WTC11 (cell line): Measurements from ENCODE around the gene LYRM7. TPM values are rescaled to one million over a fixed set of nuclear protein-coding genes. Genes with fewer than 3 reads are reported as not detected.
A peak's percentile ranks its signal among the peaks of the same experiment; 100 is the strongest.

Source experiments
- ATAC-seq: fragments of 200-7000 bp; cut with Tn5 transposase; 2 replicates; pipeline ENCODE4 v1.10.0; 2021; ENCODE audit warnings: mild to moderate bottlenecking, moderate library complexity
- CTCF ChIA-PET: fragments of 300-600 bp; sonication (Branson Sonifier 250); formaldehyde crosslinking; loops from one replicate; lab custom pipeline; 2021; ENCODE audit warnings: antibody characterized with exemption; lab: Charles Lee
- POLR2A ChIA-PET: fragments of 350-600 bp; sonication (Branson Sonifier 250); formaldehyde crosslinking; loops from one replicate; lab custom pipeline; 2021; ENCODE audit warnings: antibody characterized with exemption; lab: Charles Lee
- DNase-seq: peaks from one replicate; pipeline ENCODE4 v3.0.0; 2021; ENCODE audit warnings: low spot score
- H3K27ac Mint-ChIP-seq: 2 replicates; pipeline ENCODE4 v1.8.0; 2021; ENCODE audit warnings: mixed read lengths
- H3K27me3 Mint-ChIP-seq: 2 replicates; pipeline ENCODE4 v1.8.0; 2021; ENCODE audit warnings: low read depth, mild to moderate bottlenecking, moderate library complexity, mixed read lengths
- H3K36me3 Mint-ChIP-seq: 2 replicates; pipeline ENCODE4 v1.8.0; 2021; ENCODE audit warnings: mixed read lengths
- H3K4me1 Mint-ChIP-seq: 2 replicates; pipeline ENCODE4 v1.8.0; 2022; ENCODE audit warnings: mixed read lengths
- H3K4me3 Mint-ChIP-seq: 2 replicates; pipeline ENCODE4 v1.8.0; 2021; ENCODE audit warnings: mild to moderate bottlenecking, moderate library complexity, mixed read lengths
- H3K9me3 Mint-ChIP-seq: 2 replicates; pipeline ENCODE4 v1.8.0; 2021; ENCODE audit warnings: mixed read lengths
- ATF1 ChIP-seq: sonication (generic); formaldehyde crosslinking; IDR thresholded peaks from 2 replicates; pipeline ENCODE4 v1.8.1; 2023; ENCODE audit warnings: mild to moderate bottlenecking, moderate library complexity, missing genetic modification reagents
- GABPB1 ChIP-seq: sonication (generic); formaldehyde crosslinking; IDR thresholded peaks from 2 replicates; pipeline ENCODE4 v1.8.1; 2023; ENCODE audit warnings: mild to moderate bottlenecking, missing genetic modification reagents
- MXD4 ChIP-seq: fragments of 250-450 bp; sonication (Bioruptor Pico); IDR thresholded peaks from 2 replicates; pipeline ENCODE4 v1.8.0; 2021; ENCODE audit warnings: mild to moderate bottlenecking, moderate library complexity, borderline replicate concordance
- NR2C2 ChIP-seq: sonication (generic); formaldehyde crosslinking; IDR thresholded peaks from 2 replicates; pipeline ENCODE4 v1.8.0; 2022; ENCODE audit warnings: mild to moderate bottlenecking, missing genetic modification reagents
- OVOL2 ChIP-seq: fragments of 250-450 bp; sonication (Bioruptor Pico); IDR thresholded peaks from 2 replicates; pipeline ENCODE4 v1.9.0; 2021; ENCODE audit warnings: mild to moderate bottlenecking, borderline replicate concordance
- total RNA-seq: library from RNA; stranded (reverse); gene quantifications from 3 replicates; pipeline ENCODE4 v1.2.3, GENCODE V29; 2021
- TF ChIP-seq, protein P1 (sequence below): sonication (generic); formaldehyde crosslinking; IDR thresholded peaks from 2 replicates; pipeline ENCODE4 v1.8.0; 2022; ENCODE audit warnings: mild to moderate bottlenecking, missing genetic modification reagents
- TF ChIP-seq, protein P2 (sequence below): sonication (generic); formaldehyde crosslinking; IDR thresholded peaks from 2 replicates; pipeline ENCODE4 v1.8.1; 2022; ENCODE audit warnings: mild to moderate bottlenecking, missing genetic modification reagents, moderate library complexity, borderline replicate concordance
- TF ChIP-seq, protein P3 (sequence below): sonication (generic); formaldehyde crosslinking; IDR thresholded peaks from 2 replicates; pipeline ENCODE4 v1.8.1; 2023; ENCODE audit warnings: mild to moderate bottlenecking, missing genetic modification reagents, moderate library complexity
- TF ChIP-seq, protein P4 (sequence below): sonication (generic); formaldehyde crosslinking; IDR thresholded peaks from 2 replicates; pipeline ENCODE4 v1.8.0; 2022; ENCODE audit warnings: missing genetic modification reagents
- TF ChIP-seq, protein P5 (sequence below): fragments of 250-450 bp; sonication (Bioruptor Pico); IDR thresholded peaks from 2 replicates; pipeline ENCODE4 v1.8.0; 2021; ENCODE audit warnings: mild to moderate bottlenecking
- TF ChIP-seq, protein P6 (sequence below): sonication (generic); formaldehyde crosslinking; IDR thresholded peaks from 2 replicates; pipeline ENCODE4 v1.8.0; 2022; ENCODE audit warnings: mild to moderate bottlenecking, missing genetic modification reagents
- TF ChIP-seq, protein P7 (sequence below): sonication (generic); formaldehyde crosslinking; IDR thresholded peaks from 2 replicates; pipeline ENCODE4 v1.8.1; 2022; ENCODE audit warnings: missing genetic modification reagents, borderline replicate concordance
- TF ChIP-seq, protein P8 (sequence below): fragments of 250-450 bp; sonication (Bioruptor Pico); IDR thresholded peaks from 2 replicates; pipeline ENCODE4 v1.9.0; 2021; ENCODE audit warnings: moderate library complexity, mild to moderate bottlenecking, inconsistent platforms, borderline replicate concordance
- TF ChIP-seq, protein P9 (sequence below): sonication (generic); formaldehyde crosslinking; IDR thresholded peaks from 2 replicates; pipeline ENCODE4 v1.8.1; 2023; ENCODE audit warnings: mild to moderate bottlenecking, missing genetic modification reagents, borderline replicate concordance
- TF ChIP-seq, protein P10 (sequence below): sonication (generic); formaldehyde crosslinking; IDR thresholded peaks from 2 replicates; pipeline ENCODE4 v1.8.0; 2022; ENCODE audit warnings: mild to moderate bottlenecking, missing genetic modification reagents

The LYRM7 gene
- total RNA-seq, 1 experiment from 2014 or later, result 11.2 TPM

DNA sequence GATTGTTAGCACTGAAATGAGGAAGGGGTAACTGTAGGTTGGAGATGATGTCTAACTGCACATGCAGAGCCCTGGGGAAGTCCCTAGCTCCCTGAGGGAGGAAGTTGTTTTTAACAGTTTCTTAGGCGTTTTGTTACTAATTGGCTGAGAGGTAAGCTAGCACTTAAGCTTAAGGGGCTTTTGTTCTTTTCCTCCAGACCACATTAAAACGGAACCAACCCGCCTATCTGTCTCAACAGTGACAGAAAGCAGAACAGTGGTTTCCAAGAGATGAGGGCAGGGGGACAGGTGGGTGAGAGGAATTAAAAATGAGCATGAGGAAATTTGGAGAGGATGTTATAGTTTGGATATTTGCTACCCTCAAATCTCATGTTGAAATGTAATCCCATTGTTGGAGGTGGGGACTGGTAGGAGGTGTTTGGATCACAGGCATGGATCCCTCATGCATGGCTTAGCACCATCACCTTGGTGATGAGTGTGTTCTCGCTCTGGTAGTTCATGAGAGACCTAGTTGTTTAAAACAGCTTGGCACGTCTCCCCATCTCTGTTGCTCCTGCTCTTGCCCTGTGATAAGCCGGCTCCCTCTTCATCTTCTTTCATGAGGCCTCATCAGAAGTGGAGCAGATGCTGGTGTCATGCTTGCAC lies 38.9 kb downstream of the LYRM7 start:
- Mint-ChIP-seq H3K27ac (0 out of 2 replicates have a peak overlapping the region, but pooled peaks have one; percentile 73), H3K4me3 (no peak overlapping the region), H3K4me1 (peaks cover 28% of the 10 kb centered on the region), H3K36me3 (no peaks in the 10 kb centered on the region), H3K9me3 (no peaks in the 10 kb centered on the region), H3K27me3 (no peaks in the 10 kb centered on the region)
- ChIA-PET CTCF (no interaction called here), POLR2A (no interaction called here)
- DNase-seq, result no peak
- ATAC-seq, result peak; percentile 67
- TF ChIP-seq NR2C2 (CRISPR knock-in tag) (no peak), MXD4 (CRISPR knock-in tag) (no peak)
- TF ChIP-seq, protein P1, sequence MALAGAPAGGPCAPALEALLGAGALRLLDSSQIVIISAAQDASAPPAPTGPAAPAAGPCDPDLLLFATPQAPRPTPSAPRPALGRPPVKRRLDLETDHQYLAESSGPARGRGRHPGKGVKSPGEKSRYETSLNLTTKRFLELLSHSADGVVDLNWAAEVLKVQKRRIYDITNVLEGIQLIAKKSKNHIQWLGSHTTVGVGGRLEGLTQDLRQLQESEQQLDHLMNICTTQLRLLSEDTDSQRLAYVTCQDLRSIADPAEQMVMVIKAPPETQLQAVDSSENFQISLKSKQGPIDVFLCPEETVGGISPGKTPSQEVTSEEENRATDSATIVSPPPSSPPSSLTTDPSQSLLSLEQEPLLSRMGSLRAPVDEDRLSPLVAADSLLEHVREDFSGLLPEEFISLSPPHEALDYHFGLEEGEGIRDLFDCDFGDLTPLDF (CRISPR knock-in tag), result no peak
- TF ChIP-seq, protein P2, sequence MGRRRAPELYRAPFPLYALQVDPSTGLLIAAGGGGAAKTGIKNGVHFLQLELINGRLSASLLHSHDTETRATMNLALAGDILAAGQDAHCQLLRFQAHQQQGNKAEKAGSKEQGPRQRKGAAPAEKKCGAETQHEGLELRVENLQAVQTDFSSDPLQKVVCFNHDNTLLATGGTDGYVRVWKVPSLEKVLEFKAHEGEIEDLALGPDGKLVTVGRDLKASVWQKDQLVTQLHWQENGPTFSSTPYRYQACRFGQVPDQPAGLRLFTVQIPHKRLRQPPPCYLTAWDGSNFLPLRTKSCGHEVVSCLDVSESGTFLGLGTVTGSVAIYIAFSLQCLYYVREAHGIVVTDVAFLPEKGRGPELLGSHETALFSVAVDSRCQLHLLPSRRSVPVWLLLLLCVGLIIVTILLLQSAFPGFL (CRISPR knock-in tag), result no peak
- TF ChIP-seq, protein P3, sequence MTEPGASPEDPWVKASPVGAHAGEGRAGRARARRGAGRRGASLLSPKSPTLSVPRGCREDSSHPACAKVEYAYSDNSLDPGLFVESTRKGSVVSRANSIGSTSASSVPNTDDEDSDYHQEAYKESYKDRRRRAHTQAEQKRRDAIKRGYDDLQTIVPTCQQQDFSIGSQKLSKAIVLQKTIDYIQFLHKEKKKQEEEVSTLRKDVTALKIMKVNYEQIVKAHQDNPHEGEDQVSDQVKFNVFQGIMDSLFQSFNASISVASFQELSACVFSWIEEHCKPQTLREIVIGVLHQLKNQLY (CRISPR knock-in tag), result no peak

DNA sequence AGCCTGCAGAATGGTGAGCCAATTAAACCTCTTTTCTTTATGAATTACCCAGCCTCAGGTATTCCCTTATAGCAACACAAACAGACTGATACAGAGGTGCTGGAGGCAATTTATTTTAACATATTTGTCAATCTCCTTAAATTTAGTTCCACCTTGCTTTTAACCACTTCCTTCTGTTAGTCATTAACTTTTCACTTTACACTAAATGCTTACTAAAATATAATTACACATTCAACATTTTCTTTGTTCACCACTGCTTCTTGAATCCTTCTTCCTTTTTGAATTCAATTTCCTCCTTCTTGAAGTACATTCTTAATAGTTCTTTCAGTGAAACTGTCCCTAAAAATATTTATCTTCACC lies 39.4 kb downstream of the LYRM7 start:
- no peak overlapping the region for H3K27ac Mint-ChIP-seq
- no peak for DNase-seq
- POLR2A ChIA-PET, result no interaction called here
- H3K9me3 Mint-ChIP-seq, result no peaks in the 10 kb centered on the region
- no peak overlapping the region for H3K4me3 Mint-ChIP-seq
- no peak for ATAC-seq
- no peaks in the 10 kb centered on the region for H3K27me3 Mint-ChIP-seq
- TF ChIP-seq, protein P4, sequence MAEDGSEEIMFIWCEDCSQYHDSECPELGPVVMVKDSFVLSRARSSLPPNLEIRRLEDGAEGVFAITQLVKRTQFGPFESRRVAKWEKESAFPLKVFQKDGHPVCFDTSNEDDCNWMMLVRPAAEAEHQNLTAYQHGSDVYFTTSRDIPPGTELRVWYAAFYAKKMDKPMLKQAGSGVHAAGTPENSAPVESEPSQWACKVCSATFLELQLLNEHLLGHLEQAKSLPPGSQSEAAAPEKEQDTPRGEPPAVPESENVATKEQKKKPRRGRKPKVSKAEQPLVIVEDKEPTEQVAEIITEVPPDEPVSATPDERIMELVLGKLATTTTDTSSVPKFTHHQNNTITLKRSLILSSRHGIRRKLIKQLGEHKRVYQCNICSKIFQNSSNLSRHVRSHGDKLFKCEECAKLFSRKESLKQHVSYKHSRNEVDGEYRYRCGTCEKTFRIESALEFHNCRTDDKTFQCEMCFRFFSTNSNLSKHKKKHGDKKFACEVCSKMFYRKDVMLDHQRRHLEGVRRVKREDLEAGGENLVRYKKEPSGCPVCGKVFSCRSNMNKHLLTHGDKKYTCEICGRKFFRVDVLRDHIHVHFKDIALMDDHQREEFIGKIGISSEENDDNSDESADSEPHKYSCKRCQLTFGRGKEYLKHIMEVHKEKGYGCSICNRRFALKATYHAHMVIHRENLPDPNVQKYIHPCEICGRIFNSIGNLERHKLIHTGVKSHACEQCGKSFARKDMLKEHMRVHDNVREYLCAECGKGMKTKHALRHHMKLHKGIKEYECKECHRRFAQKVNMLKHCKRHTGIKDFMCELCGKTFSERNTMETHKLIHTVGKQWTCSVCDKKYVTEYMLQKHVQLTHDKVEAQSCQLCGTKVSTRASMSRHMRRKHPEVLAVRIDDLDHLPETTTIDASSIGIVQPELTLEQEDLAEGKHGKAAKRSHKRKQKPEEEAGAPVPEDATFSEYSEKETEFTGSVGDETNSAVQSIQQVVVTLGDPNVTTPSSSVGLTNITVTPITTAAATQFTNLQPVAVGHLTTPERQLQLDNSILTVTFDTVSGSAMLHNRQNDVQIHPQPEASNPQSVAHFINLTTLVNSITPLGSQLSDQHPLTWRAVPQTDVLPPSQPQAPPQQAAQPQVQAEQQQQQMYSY (CRISPR knock-in tag), result no peak
- TF ChIP-seq, protein P5, sequence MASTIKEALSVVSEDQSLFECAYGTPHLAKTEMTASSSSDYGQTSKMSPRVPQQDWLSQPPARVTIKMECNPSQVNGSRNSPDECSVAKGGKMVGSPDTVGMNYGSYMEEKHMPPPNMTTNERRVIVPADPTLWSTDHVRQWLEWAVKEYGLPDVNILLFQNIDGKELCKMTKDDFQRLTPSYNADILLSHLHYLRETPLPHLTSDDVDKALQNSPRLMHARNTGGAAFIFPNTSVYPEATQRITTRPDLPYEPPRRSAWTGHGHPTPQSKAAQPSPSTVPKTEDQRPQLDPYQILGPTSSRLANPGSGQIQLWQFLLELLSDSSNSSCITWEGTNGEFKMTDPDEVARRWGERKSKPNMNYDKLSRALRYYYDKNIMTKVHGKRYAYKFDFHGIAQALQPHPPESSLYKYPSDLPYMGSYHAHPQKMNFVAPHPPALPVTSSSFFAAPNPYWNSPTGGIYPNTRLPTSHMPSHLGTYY (CRISPR knock-in tag), result no peak
- no peak for TF ChIP-seq OVOL2 (CRISPR knock-in tag)
- peaks cover 28% of the 10 kb centered on the region for H3K4me1 Mint-ChIP-seq
- CTCF ChIA-PET, result no interaction called here
- no peaks in the 10 kb centered on the region for H3K36me3 Mint-ChIP-seq

DNA sequence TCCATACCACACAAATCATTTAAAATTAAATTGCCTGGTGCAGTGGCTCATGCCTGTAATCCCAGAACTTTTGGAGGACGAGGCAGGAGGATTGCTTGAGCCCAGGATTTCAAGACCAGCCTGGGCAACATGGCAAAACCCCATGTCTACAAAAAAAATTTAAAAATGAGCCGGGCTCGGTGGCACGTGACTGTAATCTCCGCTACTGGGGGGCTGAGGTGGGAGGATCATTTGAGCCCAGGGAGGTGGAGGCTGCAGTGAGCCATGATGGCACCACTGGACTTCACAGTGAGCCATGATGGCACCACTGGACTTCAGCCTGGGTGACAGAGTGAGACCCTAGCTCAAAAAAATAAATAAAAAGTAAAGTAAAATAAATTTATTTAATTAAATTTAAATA lies 40.9 kb downstream of the LYRM7 start:
- no peak for ATAC-seq
- H3K4me3 Mint-ChIP-seq, result no peak overlapping the region
- H3K4me1 Mint-ChIP-seq, result peaks cover 28% of the 10 kb centered on the region
- H3K9me3 Mint-ChIP-seq, result no peaks in the 10 kb centered on the region
- DNase-seq, result no peak
- no peaks in the 10 kb centered on the region for H3K36me3 Mint-ChIP-seq
- CTCF ChIA-PET, result no interaction called here
- no peaks in the 10 kb centered on the region for H3K27me3 Mint-ChIP-seq
- POLR2A ChIA-PET, result no interaction called here
- no peak overlapping the region for H3K27ac Mint-ChIP-seq
- TF ChIP-seq, protein P6, sequence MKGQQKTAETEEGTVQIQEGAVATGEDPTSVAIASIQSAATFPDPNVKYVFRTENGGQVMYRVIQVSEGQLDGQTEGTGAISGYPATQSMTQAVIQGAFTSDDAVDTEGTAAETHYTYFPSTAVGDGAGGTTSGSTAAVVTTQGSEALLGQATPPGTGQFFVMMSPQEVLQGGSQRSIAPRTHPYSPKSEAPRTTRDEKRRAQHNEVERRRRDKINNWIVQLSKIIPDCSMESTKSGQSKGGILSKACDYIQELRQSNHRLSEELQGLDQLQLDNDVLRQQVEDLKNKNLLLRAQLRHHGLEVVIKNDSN (CRISPR knock-in tag), result no peak
- TF ChIP-seq GABPB1 (no peak), ATF1 (CRISPR knock-in tag) (no peak)
- TF ChIP-seq, protein P7, sequence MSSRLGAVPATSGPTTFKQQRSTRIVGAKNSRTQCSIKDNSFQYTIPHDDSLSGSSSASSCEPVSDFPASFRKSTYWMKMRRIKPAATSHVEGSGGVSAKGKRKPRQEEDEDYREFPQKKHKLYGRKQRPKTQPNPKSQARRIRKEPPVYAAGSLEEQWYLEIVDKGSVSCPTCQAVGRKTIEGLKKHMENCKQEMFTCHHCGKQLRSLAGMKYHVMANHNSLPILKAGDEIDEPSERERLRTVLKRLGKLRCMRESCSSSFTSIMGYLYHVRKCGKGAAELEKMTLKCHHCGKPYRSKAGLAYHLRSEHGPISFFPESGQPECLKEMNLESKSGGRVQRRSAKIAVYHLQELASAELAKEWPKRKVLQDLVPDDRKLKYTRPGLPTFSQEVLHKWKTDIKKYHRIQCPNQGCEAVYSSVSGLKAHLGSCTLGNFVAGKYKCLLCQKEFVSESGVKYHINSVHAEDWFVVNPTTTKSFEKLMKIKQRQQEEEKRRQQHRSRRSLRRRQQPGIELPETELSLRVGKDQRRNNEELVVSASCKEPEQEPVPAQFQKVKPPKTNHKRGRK (CRISPR knock-in tag), result no peak
- TF ChIP-seq, protein P8, sequence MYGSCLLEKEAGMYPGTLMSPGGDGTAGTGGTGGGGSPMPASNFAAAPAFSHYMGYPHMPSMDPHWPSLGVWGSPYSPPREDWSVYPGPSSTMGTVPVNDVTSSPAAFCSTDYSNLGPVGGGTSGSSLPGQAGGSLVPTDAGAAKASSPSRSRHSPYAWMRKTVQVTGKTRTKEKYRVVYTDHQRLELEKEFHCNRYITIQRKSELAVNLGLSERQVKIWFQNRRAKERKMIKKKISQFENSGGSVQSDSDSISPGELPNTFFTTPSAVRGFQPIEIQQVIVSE (CRISPR knock-in tag), result no peak
- TF ChIP-seq, protein P9, sequence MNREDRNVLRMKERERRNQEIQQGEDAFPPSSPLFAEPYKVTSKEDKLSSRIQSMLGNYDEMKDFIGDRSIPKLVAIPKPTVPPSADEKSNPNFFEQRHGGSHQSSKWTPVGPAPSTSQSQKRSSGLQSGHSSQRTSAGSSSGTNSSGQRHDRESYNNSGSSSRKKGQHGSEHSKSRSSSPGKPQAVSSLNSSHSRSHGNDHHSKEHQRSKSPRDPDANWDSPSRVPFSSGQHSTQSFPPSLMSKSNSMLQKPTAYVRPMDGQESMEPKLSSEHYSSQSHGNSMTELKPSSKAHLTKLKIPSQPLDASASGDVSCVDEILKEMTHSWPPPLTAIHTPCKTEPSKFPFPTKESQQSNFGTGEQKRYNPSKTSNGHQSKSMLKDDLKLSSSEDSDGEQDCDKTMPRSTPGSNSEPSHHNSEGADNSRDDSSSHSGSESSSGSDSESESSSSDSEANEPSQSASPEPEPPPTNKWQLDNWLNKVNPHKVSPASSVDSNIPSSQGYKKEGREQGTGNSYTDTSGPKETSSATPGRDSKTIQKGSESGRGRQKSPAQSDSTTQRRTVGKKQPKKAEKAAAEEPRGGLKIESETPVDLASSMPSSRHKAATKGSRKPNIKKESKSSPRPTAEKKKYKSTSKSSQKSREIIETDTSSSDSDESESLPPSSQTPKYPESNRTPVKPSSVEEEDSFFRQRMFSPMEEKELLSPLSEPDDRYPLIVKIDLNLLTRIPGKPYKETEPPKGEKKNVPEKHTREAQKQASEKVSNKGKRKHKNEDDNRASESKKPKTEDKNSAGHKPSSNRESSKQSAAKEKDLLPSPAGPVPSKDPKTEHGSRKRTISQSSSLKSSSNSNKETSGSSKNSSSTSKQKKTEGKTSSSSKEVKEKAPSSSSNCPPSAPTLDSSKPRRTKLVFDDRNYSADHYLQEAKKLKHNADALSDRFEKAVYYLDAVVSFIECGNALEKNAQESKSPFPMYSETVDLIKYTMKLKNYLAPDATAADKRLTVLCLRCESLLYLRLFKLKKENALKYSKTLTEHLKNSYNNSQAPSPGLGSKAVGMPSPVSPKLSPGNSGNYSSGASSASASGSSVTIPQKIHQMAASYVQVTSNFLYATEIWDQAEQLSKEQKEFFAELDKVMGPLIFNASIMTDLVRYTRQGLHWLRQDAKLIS (CRISPR knock-in tag), result no peak
- TF ChIP-seq, protein P10, sequence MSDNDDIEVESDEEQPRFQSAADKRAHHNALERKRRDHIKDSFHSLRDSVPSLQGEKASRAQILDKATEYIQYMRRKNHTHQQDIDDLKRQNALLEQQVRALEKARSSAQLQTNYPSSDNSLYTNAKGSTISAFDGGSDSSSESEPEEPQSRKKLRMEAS (CRISPR knock-in tag), result no peak
